NOMO-1 treated with DMSO at 0.1 percent for 48 hours (cell line): Measurements from ENCODE around the gene PTPRN2.

ENCODE experiments used
- DNase-seq: peaks from one replicate; lab custom pipeline; 2025; ENCODE audit not compliant: unreplicated experiment; lab: John Stamatoyannopoulos, UW

Gene PTPRN2

DNA sequence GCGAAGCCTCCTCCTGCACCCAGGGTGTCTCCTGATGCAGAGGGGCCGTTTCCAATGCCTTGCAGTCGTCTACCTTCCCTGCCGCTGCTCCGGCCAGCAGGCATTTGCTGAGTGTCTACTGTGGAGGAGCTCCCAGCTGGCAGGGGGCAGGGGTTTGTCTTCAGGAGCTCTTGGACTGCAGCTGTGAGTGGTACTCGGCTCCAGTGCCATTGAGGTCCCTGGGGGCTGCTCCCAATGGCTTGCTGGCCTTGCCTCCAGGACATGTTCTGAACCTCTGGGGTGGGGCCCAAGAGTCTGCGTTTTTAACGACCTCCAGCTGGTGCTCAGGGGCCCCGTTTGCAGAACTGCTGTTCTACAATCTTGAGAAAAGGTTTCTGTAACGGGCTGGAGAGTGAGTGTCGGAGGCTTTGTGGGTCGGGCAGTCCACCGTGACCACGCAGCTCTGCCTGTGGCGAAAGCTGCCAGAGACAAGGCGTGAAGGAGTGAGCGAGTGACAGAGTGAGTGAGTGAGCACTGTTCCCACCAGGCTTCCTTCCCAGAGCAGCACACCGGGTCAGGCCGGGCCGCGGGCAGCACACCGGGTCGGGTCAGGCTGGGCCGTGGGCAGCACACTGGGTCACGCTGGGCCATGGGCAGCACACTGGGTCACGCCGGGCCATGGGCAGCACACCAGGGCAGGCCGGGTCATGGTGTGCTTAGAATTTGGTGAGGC lies 520.2 kb downstream of the PTPRN2 start:
- no peak for DNase-seq

DNA sequence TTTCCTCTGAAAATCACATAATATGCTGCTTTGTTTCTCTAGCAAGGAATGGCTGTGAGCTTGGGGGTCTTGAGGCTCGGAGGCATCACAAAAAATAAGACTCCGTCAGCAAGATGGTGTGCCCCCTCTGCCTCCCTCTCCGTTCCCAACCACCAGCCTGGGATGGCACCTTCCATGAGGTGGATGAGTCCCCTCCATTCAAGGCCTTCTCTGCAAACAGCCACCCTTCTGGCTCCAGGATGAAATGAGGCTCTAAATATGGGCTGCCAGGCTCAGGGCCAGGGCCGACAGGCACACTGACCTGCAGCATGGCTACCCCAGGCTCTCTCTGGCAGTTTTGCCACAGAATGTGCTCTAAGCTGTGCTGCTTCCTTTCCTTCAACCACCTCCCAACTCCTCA lies 521.5 kb downstream of the PTPRN2 start:
- DNase-seq: no peak

DNA sequence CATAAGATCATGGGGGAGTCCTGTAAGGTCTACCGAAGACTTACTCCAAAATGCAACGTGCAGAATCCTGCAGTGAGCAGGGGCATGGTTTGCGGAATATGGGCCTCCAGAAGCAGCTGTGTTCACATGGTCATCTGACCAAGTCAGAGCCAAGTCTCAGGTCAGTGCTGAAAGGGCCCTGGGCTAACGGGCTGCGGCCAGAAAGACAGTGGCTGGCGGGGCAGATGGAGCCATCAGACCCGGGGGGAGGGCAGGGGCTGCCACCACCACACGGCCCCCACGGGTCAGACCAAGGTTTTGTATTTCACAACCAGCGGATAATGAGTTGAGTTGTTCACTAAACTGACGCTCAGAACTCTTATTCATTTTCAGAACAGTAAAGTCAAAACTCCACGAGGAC lies 522.3 kb downstream of the PTPRN2 start:
- DNase-seq: no peak

DNA sequence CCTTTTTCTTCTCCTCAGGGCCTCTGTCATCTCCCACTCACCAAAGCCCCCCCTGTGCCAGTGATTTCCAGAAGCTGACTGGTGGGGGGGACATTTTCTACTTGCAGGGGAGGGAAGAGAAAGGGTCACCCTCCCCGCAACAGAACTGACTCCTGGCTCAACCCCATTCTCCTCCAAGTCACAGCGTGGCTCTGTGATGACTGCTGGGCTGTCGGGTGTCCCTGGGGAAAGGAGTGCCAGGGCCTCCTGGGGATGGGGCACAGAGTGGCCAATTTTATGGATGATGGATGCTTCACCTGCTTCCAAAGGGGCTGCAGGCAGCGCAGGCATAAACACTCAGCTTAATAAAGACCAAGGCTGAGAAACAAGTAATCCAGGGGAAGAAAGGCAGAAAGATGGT lies 523.0 kb downstream of the PTPRN2 start:
- DNase-seq: no peak

DNA sequence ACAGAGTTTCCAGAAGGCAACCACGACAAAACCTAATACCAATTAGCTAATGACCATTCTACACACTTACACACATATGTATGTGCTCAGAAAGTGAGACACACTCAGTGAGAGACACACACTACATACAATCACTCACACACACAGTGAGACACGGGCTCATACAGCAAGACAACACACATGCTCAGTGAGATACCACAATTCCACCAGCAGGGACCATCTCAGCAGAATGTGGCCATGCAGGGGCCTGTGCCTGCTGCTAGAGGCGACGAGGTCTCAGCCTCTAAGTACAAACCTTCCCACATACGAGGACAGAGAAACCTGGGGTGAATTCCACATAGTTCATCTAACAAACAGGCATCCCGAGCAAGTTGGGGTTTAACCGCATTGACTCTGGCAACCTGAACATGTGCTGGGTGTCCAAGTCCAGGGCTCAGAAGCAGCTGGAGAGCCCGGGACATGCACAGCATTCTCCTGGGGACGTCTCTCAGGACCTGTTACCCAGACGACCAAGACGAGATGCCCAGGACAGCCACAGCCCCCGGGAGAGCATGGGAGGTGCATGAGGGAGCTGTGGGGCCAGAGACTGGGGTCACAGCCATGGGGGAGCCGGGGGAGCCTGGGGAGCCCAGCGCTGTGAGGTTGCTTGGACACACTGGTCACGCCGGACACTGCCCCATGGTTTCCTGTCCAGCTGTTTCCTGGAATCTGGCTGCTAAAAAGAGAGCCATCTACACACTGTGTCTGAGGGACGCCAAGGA lies 523.6 kb downstream of the PTPRN2 start:
- DNase-seq: no peak

DNA sequence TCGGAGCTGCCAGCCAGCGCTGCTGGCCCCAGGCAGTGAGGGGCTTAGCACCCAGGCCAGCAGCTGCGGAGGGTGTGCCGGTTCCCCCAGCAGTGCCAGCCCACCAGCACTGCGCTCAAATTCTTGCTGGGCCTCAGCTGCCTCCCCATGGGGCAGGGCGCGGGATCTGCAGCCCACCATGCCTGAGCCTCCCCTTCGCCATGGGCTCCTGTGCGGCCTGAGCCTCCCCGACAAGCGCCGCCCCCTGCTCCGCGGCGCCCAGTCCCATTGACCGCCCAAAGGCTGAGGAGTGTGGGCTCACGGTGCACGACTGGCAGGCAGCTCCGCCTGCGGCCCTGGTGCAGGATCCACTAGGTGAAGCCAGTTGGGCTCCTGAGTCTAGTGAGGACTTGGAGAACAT lies 525.0 kb downstream of the PTPRN2 start:
- DNase-seq: no peak

DNA sequence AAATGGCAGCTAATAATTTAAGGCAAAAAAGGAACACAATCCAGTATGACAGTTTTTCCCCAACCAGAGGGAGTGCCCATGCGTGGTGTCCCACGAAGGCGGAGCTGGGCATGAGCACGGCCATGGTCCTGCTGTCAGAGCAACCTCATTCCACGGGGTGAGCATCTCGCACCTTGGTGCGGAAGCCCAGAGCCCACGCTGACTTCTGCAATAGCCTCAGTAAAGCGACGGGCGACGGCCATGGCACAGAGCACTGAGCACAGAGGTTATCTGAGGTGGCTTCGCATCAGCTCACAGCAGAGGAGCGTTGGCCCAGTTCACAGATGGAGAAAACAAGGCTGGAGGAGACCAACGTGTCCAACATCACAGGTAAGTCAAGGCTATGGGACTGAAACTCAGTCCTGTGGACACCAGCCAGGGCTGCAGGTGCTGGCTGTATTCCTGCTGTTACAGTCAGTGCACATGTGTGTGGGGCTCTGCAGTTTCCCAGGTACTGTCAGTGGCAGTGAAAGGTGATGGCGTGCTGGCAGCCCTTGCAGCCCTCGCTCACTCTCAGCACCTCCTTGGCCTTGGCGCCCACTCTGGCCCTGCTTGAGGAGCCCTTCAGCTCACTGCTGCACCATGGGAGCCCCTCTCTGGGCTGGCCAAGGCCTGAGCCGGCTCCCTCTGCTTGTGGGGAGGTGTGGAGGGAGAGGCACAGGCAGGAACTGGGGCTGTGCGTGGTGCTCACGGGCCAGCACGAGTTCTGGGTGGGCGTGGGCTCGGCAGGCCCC lies 525.6 kb downstream of the PTPRN2 start:
- DNase-seq: no peak

DNA sequence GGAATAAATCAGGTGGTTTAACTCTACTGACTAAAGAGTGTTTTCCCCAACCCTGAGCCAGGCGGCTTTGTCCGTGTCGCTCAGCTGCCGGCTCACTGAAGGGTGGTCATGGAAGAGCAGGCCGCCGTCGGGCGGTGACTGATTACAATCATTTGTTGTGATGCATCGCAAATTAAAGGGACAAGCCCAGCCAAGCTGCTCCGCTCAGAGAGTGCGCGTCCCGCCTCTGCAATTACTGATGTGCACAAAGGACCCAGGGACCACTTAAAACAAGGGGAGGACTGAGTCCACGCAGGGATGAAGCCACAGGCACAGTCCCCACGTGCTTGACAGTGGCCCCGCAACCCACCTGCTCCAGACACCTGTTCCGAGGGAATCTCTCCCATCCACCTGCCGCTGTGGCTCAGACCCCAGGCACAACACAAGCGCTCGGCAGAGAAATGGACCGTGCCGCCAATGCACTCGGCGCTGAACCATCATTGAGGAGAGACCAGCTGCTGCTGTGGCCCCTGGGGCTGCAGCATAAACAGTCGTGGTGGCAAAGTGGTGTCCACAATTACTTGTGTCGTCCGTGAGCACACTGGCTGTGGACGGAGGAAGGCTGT lies 526.5 kb downstream of the PTPRN2 start:
- no peak for DNase-seq

DNA sequence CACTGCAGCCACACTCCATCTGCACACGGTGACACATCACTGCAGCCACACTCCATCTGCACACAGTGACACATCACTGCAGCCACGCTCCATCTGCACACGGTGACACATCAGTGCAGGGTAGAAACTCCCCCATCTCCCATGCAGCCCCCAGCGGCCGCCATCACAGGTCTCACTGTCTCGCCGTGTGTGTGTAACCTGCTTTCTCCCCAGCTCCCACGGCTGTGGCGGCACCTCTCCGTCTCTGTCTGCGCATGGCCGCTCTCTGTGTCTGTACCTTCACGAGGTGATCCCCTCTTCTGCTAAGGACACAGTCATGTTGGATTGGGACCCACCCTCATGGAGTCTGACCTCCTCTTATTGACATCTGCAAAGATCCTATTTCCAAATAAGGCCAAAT lies 527.4 kb downstream of the PTPRN2 start:
- no peak for DNase-seq

DNA sequence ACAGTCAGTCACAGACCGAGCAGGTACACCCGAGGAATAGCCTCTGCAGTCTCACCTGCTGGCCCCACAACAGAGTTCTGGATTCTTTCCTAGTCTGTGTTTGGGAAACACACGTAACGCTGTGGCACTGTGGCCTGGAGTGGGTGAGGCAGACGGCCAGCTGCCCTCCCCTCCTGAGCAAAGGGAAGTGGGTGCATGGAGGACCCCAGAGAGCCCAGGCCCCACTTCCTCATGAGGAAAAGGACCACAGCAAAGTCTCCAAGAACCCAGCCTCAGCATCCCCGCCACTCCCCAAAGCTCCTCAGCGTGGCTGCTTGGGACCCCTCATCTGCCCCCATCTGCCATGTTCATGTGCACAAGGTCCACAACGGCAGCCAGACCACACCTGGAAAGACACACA lies 530.2 kb downstream of the PTPRN2 start:
- DNase-seq: no peak

DNA sequence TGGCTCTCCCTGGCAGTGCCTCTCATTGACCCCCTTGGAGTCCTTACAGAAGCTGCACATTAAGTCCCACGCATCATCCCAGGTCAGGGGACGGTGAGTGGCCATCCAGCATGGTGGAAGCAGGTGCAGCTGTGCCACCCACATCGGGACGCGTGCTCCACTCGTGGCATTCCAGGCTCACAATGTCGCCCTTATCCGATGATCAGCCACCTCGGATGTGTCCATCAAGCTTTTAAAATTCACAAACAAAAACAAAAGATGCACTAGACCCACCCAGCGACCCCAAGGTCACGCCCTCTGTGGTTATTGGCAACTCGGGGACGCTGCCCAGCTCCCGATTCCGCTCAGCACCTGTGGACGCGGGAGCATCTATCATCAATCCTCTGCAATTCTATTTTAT lies 530.9 kb downstream of the PTPRN2 start:
- no peak for DNase-seq

DNA sequence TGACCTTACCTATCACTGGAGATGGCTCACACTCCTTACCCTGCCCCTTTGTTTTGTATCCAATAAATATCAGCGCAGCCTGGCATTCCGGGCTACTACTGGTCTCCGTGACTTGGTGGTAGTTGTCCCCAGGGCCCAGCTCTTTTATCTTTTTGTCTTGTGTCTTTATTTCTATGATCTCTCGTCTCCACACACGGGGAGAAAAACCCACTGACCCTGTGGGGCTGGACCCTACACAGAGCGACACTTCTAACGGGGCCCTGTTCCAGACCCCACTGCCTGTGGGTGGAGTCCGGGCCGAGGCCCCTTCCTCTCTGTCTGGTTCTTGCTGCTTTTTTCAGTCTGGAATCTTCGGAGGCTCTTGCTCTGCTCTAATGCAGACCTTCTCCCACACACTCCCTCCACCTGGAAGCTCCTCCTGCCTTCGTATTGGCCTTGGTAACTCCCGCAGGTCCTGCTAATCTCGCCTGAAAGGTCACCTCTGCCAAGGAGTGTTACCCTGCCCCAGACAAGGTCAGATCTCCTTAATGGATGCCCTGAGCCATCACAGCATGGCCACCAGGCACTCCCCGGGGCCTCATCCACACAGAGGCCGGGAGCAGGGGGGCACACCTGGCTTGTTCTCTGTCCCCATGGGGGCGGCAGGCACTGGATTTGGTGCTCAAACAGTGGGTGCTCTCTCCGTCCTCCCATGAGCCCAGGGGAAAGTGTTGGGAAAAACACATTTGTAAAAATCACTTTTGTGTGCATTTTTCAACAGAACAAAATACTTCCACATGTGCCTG lies 531.7 kb downstream of the PTPRN2 start:
- DNase-seq: no peak

DNA sequence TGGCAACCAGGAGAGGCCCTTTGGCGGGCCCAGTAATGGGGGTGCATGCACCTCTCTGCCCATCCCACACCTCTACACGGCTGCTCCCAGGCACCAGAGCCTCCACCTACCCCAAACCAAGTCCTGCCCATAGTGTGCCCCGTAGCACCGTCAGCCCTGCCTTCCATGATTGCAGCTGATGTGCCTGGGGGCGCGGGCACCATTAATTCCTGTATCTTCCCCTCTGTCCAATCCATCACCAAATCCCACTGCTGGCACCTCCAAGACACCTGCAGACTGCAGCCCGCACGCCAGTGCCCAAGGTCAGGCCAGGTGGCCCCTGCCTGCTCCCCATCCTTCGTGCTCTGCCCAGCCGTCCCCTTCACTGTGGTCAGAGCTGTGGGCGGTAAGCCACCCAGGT lies 533.0 kb downstream of the PTPRN2 start:
- no peak for DNase-seq

DNA sequence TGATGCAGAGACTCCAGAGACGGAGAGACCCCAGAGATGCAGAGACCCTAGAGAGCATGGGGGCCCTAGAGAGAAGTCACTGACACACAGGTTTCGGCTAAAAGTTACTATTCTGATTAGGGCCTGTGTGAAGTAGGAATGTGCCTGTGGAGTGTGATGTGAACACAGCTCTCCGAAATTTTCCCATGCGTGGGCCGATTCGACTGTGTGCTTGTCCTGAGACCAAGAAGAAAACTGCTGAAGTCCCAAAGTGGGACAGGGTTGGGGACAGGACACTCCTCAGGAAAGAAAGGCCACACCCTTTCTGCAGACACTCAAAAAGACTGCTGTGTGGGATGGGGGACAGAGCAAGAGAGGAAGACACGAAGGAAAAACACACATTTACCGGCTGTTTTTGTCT lies 533.5 kb downstream of the PTPRN2 start:
- DNase-seq: no peak

DNA sequence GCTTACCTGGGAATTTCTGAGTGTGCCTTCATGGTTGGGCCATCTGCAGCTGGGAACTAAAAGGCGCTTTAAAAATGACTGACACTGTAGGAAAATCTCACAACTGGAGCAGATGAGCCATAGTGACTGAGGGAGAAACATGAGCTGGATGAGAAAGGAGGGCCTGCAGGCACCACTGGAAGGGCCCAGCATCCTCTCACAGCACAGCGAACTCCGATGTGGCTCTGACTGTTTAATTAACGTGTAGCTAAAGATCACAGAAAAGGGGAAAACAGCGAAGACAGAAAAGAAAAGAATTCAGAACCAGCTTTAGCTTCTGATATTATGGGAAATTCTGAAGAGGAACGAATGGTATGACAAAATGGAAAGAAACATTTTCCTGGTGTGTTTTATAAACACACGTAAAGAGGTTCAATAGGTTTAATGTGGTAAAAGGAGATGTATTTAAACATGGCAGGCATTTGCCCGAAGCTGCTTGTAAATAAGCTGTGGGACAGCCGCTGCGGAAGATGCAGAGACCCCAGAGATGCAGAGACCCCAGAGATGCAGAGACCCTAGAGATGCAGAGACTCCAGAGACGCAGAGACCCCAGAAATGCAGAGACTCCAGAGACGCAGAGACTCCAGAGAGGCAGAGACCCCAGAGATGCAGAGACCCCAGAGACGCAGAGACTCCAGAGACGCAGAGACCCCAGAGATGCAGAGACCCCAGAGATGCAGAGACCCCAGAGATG lies 534.3 kb downstream of the PTPRN2 start:
- no peak for DNase-seq

DNA sequence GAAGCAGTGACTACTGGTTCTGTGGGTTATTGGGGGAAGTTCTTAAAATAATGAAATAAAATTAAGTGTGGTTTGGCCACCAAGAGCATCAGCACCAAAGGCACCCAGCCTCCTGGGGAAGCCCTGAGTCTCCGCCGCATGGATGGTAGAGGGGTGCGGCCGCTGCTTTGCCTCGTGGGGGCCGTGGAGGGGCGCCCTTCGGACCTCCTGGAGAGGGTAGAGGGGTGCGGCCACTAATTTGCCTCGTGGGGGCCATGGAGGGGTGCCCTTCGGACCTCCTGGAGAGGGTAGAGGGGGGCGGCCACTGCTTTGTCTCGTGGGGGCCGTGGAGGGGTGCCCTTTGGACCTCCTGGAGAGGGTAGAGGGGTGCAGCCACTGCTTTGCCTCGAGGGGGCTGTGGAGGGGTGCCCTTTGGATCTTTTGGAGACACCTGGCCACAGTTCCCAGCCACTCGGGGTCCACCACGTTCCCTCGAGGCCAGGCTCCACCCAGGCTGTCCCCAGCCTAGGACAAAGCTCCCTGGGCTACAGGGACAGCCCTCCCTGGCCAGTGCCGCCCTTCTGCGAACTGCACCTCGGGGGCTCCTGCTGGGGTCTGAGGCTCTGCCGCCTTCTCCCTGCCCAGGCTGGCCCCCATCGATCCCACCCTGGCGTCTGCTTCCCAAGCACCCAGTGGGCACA lies 535.1 kb downstream of the PTPRN2 start:
- DNase-seq: no peak

DNA sequence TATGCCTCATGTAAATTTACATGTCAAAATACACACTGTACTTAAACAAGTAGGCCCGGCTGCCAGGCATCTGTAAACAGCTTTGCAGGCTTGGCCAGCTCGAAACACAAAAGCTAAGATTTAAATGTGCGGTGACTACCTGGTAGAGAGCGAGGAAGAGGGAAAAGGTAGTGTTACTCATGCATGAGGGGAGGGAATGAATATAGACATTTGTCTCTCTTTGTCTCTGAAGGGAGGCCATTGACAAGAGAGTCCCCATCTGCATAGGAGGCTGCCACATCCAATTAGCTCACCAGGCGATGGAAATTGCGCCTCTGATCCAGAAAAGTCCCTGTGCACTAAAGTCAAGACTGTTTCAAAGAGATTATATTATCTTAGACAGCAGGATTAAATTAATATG lies 535.8 kb downstream of the PTPRN2 start:
- DNase-seq: no peak

DNA sequence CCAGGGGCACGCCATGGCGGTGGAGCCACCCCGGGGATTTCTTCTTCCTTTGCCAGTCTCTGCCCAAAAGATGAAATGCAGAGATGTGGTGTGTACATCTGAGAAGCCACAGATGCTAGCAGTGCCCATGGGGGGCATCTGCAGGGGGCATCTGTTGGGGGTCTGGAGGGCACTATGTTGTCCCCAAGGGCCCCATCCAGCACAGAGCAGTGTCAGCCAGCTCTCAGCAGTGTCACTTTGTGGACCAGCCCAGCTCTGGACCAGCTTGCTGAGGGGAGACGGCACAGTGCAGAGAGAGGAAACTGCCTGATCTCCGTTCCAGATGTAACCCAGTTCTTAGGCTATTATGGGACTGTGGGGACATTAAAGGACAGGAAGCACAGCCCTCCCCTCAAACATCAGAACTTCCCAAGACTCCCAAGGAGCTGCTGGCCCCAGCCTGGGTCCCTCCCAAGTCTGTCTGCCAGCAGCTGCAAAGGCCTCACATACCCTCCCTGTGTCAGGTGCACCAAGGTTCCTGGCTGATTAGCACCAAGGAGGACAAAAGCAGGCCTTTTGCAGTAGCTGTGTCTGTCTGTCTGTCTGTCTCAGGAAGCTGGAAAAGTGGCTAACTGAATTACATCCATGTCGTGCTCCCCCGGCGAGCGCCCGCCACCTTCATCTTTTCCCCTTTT lies 536.5 kb downstream of the PTPRN2 start:
- DNase-seq: no peak

DNA sequence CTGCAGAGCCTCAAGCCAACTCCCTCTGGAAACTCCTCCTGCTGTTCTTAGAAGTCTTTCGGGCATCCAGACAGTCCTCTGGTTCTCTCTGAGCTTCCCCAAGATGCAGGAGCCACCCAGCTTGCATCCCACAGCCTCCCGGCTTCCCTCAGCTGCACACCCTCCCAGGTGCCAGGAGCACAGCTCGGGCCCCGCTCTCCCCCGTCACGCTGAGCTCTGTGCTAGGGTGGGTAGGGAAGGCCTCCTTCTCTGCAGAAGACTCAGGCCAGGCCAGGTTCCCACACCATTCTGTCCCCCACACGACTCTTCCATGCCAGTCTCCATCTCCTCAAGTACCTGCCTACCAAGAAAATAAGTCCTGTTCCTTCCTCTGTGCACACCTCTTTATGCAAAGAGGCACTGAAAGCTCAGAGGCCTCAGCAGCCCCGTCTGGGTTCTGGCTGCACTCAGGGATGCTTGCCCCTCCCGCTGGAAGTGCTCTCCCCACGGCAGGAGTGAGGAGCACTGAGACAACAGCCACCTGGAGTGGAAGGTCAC lies 537.1 kb downstream of the PTPRN2 start:
- DNase-seq: no peak
